Lung (tissue), 12 donors: ENCODE data around the gene SSBP3. TPM values are rescaled to one million over a fixed set of nuclear protein-coding genes. Genes with fewer than 3 reads are reported as not detected.
A peak's percentile ranks its signal among the peaks of the same experiment; 100 is the strongest.

Experiments
- ATAC-seq: fragments of 200-7000 bp; cut with Tn5 transposase; one replicate; pipeline ENCODE4 v1.9.1; 2020; ENCODE audit warnings: moderate number of reproducible peaks; ENCODE audit not compliant: insufficient read depth, low FRiP score
- DNase-seq, 3 donors: peaks; one replicate each; pipeline ENCODE4 v3.0.0-alpha.2; 2013 to 2017
- H3K27ac ChIP-seq, 2 donors: one replicate each; pipeline ENCODE4 v1.5.1; 2013; ENCODE audit warnings: mild to moderate bottlenecking in 2 of 2, moderate library complexity in 2 of 2, control low read depth in 1 of 2, inconsistent platforms in 1 of 2, low read depth in 1 of 2, low read length in 1 of 2
- H3K27me3 ChIP-seq, 3 donors: one replicate each; pipeline ENCODE4 v1.5.1; 2013; ENCODE audit warnings: low read length in 2 of 3; ENCODE audit not compliant: control insufficient read depth in 3 of 3, insufficient read depth in 3 of 3
- H3K36me3 ChIP-seq, 4 donors: one replicate each; pipeline ENCODE4 v1.5.1; 2013; ENCODE audit warnings: low read length in 4 of 4, mild to moderate bottlenecking in 1 of 4, moderate library complexity in 1 of 4; ENCODE audit not compliant: control insufficient read depth in 4 of 4, insufficient read depth in 4 of 4
- H3K4me1 ChIP-seq, 5 donors: one replicate each; pipeline ENCODE4 v1.5.1; 2013; ENCODE audit warnings: low read length in 5 of 5, mild to moderate bottlenecking in 2 of 5, moderate library complexity in 1 of 5; ENCODE audit not compliant: control insufficient read depth in 5 of 5, insufficient read depth in 5 of 5
- H3K4me3 ChIP-seq: one replicate; pipeline ENCODE4 v1.5.1; 2013; ENCODE audit warnings: mild to moderate bottlenecking, control low read depth, moderate library complexity
- H3K9ac ChIP-seq, 2 donors: one replicate each; pipeline ENCODE4 v1.5.1; 2013; ENCODE audit warnings: low read length in 2 of 2, control low read depth in 1 of 2; ENCODE audit not compliant: insufficient read depth in 1 of 2
- H3K9me3 ChIP-seq, 4 donors: one replicate each; pipeline ENCODE4 v1.5.1; 2013; ENCODE audit warnings: low read length in 3 of 4, mild to moderate bottlenecking in 1 of 4, moderate library complexity in 1 of 4; ENCODE audit not compliant: control insufficient read depth in 4 of 4, insufficient read depth in 3 of 4
- WGBS, 2 donors: extraction: QIAGEN DNeasy Blood & Tissue Kit; methylation state at CpG; one replicate each; pipeline ENCODE4 v1.1.7; 2013; 5-methylcytosine and 5-hydroxymethylcytosine counted together
- polyA plus RNA-seq, 2 donors: library from polyadenylated mRNA; stranded (reverse); fragments of 200-250 nt; gene quantifications; one replicate each; pipeline ENCODE4 v1.2.1, GENCODE V29; 2013
- total RNA-seq, 2 donors: library from RNA; depleted of rRNA in 1 of 2; stranded (reverse); fragments of >200 nt in 1 of 2; gene quantifications; one replicate each; pipeline ENCODE4 v1.2.1, GENCODE V29; 2014 to 2021
- TF ChIP-seq, protein P1 (sequence below): IDR thresholded peaks from 2 replicates; pipeline ENCODE4 v1.5.1; 2012; ENCODE audit warnings: mild to moderate bottlenecking; ENCODE audit errors: control extremely low read depth, extremely low read depth
- donor health status: control.
- donor health status: control.
- donor health status: Bipolar disorder and iron deficiency.
- donor health status: healthy.
- donor health status: DM: yes; HTN: yes; CAD: no.

SSBP3 gene
- total and polyA plus RNA-seq, 4 donors: 15.9 to 47.8 (median 34.8) TPM

- WGBS, 2 donors: 54 to 69% methylated on average over 19 of the region's 19 CpGs
- Histone ChIP-seq H3K4me3 (no peak overlapping the region), H3K9ac (peak overlapping the region; percentile 19 to 69), H3K4me1 (peaks cover 32 to 80% (median 37%) of the 10 kb centered on the region in 5 donors), H3K27ac (peak overlapping the region in 1 of 2 donors; percentile 77), H3K36me3 (peaks cover 0 to 5% (median 0%) of the 10 kb centered on the region in 4 donors), H3K27me3 (no peaks in the 10 kb centered on the region), H3K9me3 (no peaks in the 10 kb centered on the region)
- DNase-seq (peak; percentile 83 to 92 (median 90)), ATAC-seq (no peak)
- TF ChIP-seq, protein P1, sequence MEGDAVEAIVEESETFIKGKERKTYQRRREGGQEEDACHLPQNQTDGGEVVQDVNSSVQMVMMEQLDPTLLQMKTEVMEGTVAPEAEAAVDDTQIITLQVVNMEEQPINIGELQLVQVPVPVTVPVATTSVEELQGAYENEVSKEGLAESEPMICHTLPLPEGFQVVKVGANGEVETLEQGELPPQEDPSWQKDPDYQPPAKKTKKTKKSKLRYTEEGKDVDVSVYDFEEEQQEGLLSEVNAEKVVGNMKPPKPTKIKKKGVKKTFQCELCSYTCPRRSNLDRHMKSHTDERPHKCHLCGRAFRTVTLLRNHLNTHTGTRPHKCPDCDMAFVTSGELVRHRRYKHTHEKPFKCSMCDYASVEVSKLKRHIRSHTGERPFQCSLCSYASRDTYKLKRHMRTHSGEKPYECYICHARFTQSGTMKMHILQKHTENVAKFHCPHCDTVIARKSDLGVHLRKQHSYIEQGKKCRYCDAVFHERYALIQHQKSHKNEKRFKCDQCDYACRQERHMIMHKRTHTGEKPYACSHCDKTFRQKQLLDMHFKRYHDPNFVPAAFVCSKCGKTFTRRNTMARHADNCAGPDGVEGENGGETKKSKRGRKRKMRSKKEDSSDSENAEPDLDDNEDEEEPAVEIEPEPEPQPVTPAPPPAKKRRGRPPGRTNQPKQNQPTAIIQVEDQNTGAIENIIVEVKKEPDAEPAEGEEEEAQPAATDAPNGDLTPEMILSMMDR: no peak
Measured at GRCh38 chr1:54324251-54325140, 81.7 kb downstream of the SSBP3 start.

- no peak for ATAC-seq
- WGBS, 2 donors: 83 to 92% methylated on average over 6 of the region's 6 CpGs
- no peak for DNase-seq
- TF ChIP-seq, protein P1: no peak
- Histone ChIP-seq H3K4me1 (peaks cover 32 to 74% (median 39%) of the 10 kb centered on the region in 5 donors), H3K9ac (peak overlapping the region in 1 of 2 donors; percentile 36), H3K4me3 (no peak overlapping the region), H3K36me3 (peaks cover 0 to 5% (median 1%) of the 10 kb centered on the region in 4 donors), H3K9me3 (no peaks in the 10 kb centered on the region), H3K27me3 (no peaks in the 10 kb centered on the region), H3K27ac (peak overlapping the region in 1 of 2 donors; percentile 52)
Measured at GRCh38 chr1:54323921-54324250, 82.3 kb downstream of the SSBP3 start.

DNA sequence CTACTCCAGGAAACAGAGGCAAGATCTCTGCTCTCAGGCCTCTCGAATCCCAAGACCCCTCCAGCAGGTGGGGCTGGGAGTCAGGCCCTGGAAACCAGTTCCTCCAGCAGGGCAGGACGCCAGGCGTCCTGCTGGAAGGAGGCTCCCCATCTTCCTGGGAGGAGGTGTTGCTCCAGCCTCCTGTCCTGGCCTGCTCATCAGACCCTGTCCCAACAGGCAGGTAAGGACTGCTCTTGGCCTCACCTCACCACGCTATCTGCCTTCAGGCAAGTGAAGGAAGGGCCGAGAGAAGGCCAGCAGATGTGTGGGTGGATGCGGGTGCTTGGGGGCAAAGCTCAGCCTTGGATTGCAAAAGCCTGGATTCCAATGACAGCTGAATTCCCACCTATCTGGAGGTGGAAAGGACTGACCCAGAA is 82.9 kb downstream of the SSBP3 start:
- ATAC-seq (no peak), DNase-seq (peak in 2 of 3 donors; percentile 54 to 64)
- H3K36me3 ChIP-seq: peaks cover 0 to 2% (median 1%) of the 10 kb centered on the region in 4 donors
- H3K4me3 ChIP-seq: no peak overlapping the region
- peak overlapping the region in 1 of 2 donors; percentile 52 for H3K27ac ChIP-seq
- no peaks in the 10 kb centered on the region for H3K27me3 ChIP-seq
- WGBS, 2 donors: 69 to 83% methylated on average over 6 of the region's 6 CpGs
- peaks cover 31 to 68% (median 38%) of the 10 kb centered on the region in 5 donors for H3K4me1 ChIP-seq
- no peaks in the 10 kb centered on the region for H3K9me3 ChIP-seq
- H3K9ac ChIP-seq: no peak overlapping the region
- TF ChIP-seq, protein P1: no peak
